Muscle layer of colon (tissue), 2 donors: ENCODE measurements around the gene HBA1.
"Not testable (repeated sequence)": the region's sequence is repeated elsewhere in the genome, so short reads cannot be mapped to it uniquely, and the experiment has no call there.

Experiments used
- H3K27ac ChIP-seq: one replicate; pipeline ENCODE4 v1.7.0; 2013; ENCODE audit warnings: low read depth, mild to moderate bottlenecking, low read length, moderate library complexity
- H3K27me3 ChIP-seq, 2 donors: one replicate each; pipeline ENCODE4 v1.7.0; 2013; ENCODE audit warnings: low read length in 2 of 2, mild to moderate bottlenecking in 2 of 2; ENCODE audit not compliant: insufficient read depth in 2 of 2, control insufficient read depth in 1 of 2
- H3K36me3 ChIP-seq: one replicate; pipeline ENCODE4 v1.7.0; 2013; ENCODE audit warnings: mild to moderate bottlenecking, low read length; ENCODE audit not compliant: insufficient read depth
- H3K4me1 ChIP-seq: one replicate; pipeline ENCODE4 v1.7.0; 2013; ENCODE audit warnings: mild to moderate bottlenecking, low read length; ENCODE audit not compliant: insufficient read depth
- H3K4me3 ChIP-seq, 2 donors: one replicate each; pipeline ENCODE4 v1.7.0; 2013; ENCODE audit warnings: low read length in 2 of 2, low read depth in 1 of 2, mild to moderate bottlenecking in 1 of 2, moderate library complexity in 1 of 2
- H3K9ac ChIP-seq: one replicate; pipeline ENCODE4 v1.7.0; 2013; ENCODE audit warnings: low read length
- H3K9me3 ChIP-seq: one replicate; pipeline ENCODE4 v1.7.0; 2013; ENCODE audit warnings: mild to moderate bottlenecking, low read length
- donor health status: abdominal sarcoma.
- donor health status: Adenocarcinoma of cecum.

The HBA1 gene

DNA sequence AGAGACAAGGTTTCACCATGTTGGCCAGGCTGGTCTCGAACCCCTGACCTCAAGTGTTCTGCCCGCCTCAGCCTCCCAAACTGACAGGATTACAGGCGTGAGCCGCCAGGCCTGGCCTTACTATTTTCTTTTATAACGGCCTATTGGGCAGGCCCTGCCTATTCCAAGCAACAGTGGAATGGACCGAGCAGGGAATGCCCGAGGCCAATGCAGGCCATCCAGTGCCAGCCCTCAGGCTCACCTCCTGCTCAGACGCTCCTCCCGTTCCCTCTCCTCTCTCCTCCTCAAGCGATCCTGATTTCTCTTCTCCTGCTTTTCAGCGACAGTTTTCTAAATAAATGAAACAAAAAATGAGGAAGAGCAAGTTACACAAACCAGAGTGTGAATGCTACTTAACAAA, 16.2 kb downstream of the HBA1 start:
- Histone ChIP-seq H3K4me1 (no peaks in the 10 kb centered on the region), H3K9ac (no peak overlapping the region), H3K36me3 (peaks cover 83% of the 10 kb centered on the region), H3K4me3 (no peak overlapping the region), H3K27me3 (no peaks in the 10 kb centered on the region), H3K27ac (no peak overlapping the region), H3K9me3 (no peaks in the 10 kb centered on the region)

DNA sequence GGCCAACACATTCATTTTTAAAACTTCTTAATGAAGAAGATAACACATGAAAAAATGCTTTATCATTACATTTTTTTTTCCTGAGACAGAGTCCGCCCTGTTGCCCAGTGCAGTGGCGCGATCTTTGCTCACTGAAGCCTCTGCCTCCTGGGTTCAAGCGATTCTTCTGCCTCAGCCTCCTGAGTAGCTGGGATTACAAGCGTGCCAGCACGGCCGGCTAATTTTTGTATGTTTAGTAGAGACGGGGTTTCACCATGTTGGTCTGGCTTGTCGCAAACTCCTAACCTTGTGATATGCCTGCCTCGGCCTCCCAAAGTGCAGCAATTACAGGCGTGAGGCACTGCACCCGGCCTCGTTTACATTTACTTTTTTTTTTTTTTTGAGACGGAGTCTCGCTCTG, 17.0 kb downstream of the HBA1 start:
- Histone ChIP-seq H3K4me1 (no peaks in the 10 kb centered on the region), H3K27me3 (no peaks in the 10 kb centered on the region), H3K9ac (no peak overlapping the region), H3K36me3 (peaks cover 83% of the 10 kb centered on the region), H3K4me3 (no peak overlapping the region), H3K9me3 (no peaks in the 10 kb centered on the region), H3K27ac (no peak overlapping the region)

DNA sequence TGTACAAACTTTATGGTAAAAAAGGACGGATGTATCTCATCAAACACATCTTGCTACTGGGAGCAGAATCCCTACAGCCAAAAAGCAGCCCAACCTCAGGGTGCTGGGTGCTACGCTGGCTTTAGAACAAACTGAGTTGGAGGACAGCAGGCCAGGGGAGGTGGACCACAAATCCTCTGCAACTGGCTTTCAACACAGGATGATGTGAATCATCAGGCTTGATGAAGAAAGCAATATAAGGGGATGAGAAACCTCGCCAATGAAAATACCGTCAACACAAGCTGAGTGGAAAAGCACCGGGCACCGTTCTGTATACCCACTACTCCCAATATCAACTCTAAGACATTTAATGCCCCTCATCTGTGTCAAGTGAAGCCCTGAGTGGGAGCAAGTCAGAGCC, 18.0 kb downstream of the HBA1 start:
- Histone ChIP-seq H3K27ac (no peak overlapping the region), H3K36me3 (peaks cover 81% of the 10 kb centered on the region), H3K9me3 (no peaks in the 10 kb centered on the region), H3K4me3 (no peak overlapping the region), H3K9ac (no peak overlapping the region), H3K4me1 (no peaks in the 10 kb centered on the region), H3K27me3 (no peaks in the 10 kb centered on the region)

DNA sequence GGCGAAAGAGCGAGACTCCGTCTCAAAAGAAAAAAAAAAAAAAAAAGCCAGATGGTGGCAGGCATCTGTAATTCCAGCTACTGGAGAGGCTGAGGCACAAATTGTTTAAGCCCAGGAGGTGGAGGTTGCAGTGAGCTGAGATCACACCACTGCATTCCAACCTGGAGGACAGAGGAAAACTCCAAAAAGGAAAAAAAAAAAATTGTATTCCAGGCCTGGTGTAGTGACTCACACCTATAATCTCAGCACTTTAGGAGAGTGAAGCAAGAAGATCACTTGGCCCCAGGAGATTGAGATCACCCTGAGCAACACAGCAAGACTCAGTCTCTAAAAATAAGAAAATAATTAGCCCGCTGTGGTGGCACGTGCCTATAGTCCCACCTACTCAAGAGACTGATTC, 23.9 kb downstream of the HBA1 start:
- H3K36me3 ChIP-seq, result peaks cover 67% of the 10 kb centered on the region

DNA sequence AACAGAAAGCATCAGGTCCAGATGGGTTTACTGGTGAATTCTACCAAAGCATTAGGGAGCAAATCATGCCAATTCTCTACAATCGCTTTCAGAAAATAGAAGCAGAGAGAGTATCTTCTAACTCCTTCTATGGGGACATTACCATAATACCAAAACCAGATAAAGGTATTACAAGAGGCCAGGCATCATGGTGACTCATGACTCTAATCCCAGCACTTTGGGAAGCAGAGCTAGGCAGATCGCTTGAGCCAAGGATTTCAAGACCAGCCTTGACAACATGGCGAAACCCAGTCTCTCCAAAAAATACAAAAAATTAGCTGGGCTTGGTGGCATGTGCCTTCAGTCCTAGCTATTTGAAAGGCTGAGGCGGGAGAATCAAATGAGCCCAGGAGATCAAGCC, 26.8 kb downstream of the HBA1 start:
- H3K27ac ChIP-seq, result no peak overlapping the region
- H3K9me3 ChIP-seq, result no peaks in the 10 kb centered on the region
- peaks cover 62% of the 10 kb centered on the region for H3K36me3 ChIP-seq
- no peaks in the 10 kb centered on the region for H3K4me1 ChIP-seq
- H3K27me3 ChIP-seq, result no peaks in the 10 kb centered on the region
- no peak overlapping the region for H3K4me3 ChIP-seq
- no peak overlapping the region for H3K9ac ChIP-seq

More for the DNA sequence above, 23.9 kb downstream of the HBA1 start:
- H3K4me3 ChIP-seq, result no peak overlapping the region
- H3K27me3 ChIP-seq, result no peaks in the 10 kb centered on the region
- H3K27ac ChIP-seq, result no peak overlapping the region
- H3K9ac ChIP-seq, result no peak overlapping the region
- H3K4me1 ChIP-seq, result no peaks in the 10 kb centered on the region
- H3K9me3 ChIP-seq, result no peaks in the 10 kb centered on the region

DNA sequence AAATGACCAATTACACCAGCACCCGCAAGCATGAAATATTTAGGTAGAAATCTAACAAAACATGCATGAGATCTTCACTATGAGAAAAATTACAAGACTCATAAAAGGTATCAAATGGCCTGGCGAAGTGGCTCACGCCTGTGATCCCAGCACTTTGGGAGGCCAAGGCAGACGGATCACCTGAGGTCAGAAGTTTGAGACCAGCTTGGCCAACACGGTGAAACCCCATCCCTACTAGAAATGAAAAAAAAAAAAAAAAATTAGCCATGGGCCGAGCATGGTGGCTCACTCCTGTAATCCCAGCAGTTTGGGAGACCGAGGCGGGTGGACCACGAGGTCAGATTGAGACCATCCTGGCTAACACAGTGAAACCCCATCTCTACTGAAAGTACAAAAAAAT, 27.6 kb downstream of the HBA1 start:
- H3K27ac ChIP-seq, H3K9ac ChIP-seq, H3K4me3 ChIP-seq, H3K27me3 ChIP-seq, H3K4me1 ChIP-seq, H3K9me3 ChIP-seq: not testable (repeated sequence)
- peaks cover 56% of the 10 kb centered on the region for H3K36me3 ChIP-seq

DNA sequence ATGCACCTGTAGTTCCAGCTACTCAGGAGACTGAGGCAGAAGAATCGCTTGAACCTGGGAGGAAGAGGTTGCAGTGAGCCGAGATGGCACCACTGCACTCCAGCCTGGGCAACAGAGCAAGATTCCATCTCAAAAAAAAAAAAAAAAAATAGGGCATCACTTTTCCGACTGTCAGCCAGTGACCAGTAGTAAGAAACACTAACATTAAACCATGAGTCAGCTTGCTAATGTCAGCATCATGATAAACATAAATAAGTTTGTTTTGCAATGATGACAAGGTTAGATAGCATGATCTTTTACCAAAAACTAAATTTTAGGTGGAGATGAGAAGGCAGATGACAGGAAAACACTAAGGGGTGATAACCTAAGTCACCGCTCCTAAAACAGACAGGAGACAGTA, 32.9 kb downstream of the HBA1 start:
- peaks cover 53% of the 10 kb centered on the region for H3K36me3 ChIP-seq
- not testable (repeated sequence) for H3K27me3 ChIP-seq, H3K4me1 ChIP-seq, H3K27ac ChIP-seq, H3K4me3 ChIP-seq, H3K9me3 ChIP-seq, H3K9ac ChIP-seq

DNA sequence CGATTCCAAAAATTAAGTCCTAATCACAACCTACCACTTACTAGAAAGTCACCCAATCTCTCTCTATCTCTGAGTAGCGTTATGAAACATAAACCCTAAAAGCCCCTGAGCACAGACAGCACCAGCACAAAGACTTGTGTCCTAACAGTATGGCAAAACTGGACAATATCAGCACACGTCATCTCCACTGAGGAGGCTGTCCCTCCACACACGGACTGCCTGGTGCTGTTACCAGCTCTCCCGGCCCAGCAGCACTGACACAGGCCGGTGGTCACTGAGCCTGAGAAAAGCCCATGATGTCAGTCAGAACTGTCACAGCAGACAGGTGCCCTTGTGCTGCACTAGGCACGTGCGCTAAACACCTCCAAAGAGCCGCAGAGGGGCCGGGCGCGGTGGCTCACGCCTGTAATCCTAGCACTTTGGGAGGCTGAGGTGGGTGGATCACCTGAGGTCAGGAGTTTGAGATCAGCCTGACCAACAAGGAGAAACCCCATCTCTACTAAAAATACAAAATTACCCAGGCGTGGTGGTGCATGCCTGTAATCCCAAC, 35.2 kb downstream of the HBA1 start:
- H3K27ac ChIP-seq, H3K9ac ChIP-seq, H3K4me3 ChIP-seq, H3K27me3 ChIP-seq, H3K4me1 ChIP-seq, H3K9me3 ChIP-seq: not testable (repeated sequence)
- H3K36me3 ChIP-seq, result peaks cover 50% of the 10 kb centered on the region

DNA sequence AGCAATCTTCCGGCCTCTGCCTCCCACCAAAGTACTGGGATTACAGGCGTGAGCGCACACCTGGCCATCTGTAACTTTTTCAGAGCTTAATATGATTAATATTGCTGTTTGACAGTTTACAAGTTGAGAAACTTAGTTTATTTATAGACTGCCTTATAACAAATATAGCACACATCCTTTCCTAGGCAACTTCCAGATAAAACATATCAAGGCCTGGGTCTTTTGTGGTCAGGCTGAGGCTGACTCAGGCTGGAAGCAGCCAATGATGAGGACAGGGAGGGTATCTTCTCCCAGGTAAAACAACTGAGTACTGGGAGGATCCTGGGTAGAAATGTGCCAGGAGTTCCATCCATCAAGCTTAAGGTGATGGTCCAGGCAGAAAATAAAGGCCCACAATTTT, 36.5 kb downstream of the HBA1 start:
- Histone ChIP-seq H3K9ac (no peak overlapping the region), H3K36me3 (peaks cover 56% of the 10 kb centered on the region)

DNA sequence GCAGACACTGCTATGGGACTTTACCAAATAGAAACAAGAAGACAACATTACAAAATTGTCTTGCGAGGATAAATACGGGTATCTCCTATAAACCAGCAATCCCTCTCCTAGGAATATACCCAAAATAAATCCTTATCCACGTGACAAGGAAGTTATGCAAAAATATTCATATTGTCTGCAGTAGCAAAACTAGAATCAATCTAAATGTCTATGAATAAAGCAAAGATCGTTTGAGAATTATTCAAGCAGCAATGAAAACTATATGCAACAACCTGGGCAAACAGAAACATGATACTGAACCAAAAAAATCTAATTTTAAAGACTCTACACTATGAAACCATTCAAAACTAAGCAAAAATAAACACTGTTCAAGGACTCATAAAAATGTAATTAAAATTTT, 43.5 kb downstream of the HBA1 start:
- Histone ChIP-seq H3K4me1 (no peaks in the 10 kb centered on the region), H3K27ac (no peak overlapping the region), H3K4me3 (no peak overlapping the region), H3K9ac (no peak overlapping the region), H3K9me3 (no peaks in the 10 kb centered on the region), H3K36me3 (peaks cover 45% of the 10 kb centered on the region), H3K27me3 (no peaks in the 10 kb centered on the region)

More for the DNA sequence above, 36.5 kb downstream of the HBA1 start:
- Histone ChIP-seq H3K4me3 (no peak overlapping the region), H3K4me1 (no peaks in the 10 kb centered on the region), H3K27me3 (no peaks in the 10 kb centered on the region), H3K27ac (no peak overlapping the region), H3K9me3 (no peaks in the 10 kb centered on the region)
